HCT116 (cell line): Measurements from ENCODE around the gene GALNT13. TPM values are rescaled to one million over a fixed set of nuclear protein-coding genes. Genes with fewer than 3 reads are reported as not detected.

Source experiments
- ATAC-seq: fragments of 200-7000 bp; cut with Tn5 transposase; 2 replicates; pipeline ENCODE4 v1.9.1; 2020; ENCODE audit warnings: mild to moderate bottlenecking, moderate library complexity
- BruUV-seq: library from RNA; stranded (reverse); fragments of 400-500 nt; replicated peaks from 2 replicates; lab custom pipeline; 2021; lab: Mats Ljungman, UMichigan
- CTCF ChIA-PET: fragments of 300-600 bp; sonication (Branson Sonifier 250); formaldehyde crosslinking; loops from one replicate; lab custom pipeline; 2021; ENCODE audit warnings: antibody characterized with exemption; lab: Charles Lee
- POLR2A ChIA-PET: fragments of 300-600, 350-600 bp; sonication (Branson Sonifier 250); formaldehyde crosslinking; loops from one replicate; lab custom pipeline; 2021; ENCODE audit warnings: antibody characterized with exemption; lab: Charles Lee
- RAD21 ChIA-PET, 2 experiments: fragments of 300-600 bp; sonication (Branson Sonifier 250); formaldehyde crosslinking; loops; one replicate each; lab custom pipeline; 2023; ENCODE audit warnings: low total read pairs in 2 of 2; ENCODE audit not compliant: uncharacterized antibody in 2 of 2, unreplicated experiment in 2 of 2, low non-redundant PET in 1 of 2; lab: Charles Lee
- DNase-seq: peaks from one replicate; pipeline ENCODE4 v3.0.0-alpha.2; 2010; ENCODE audit warnings: low read depth, low spot score
- H2AFZ ChIP-seq: fragments of 200-600 bp; shearing (Covaris generic), sonication (generic); 2 replicates; pipeline ENCODE4 v1.6.1; 2017; ENCODE audit warnings: low read depth, mixed run types, mixed read lengths, antibody characterized with exemption, low read length; ENCODE audit not compliant: poor library complexity, severe bottlenecking
- H3K27ac ChIP-seq: 2 replicates; pipeline ENCODE4 v1.5.1; 2012; ENCODE audit warnings: low read depth, low read length
- H3K27me3 ChIP-seq: fragments of 200-600 bp; sonication (generic); 2 replicates; pipeline ENCODE4 v1.6.1; 2016; ENCODE audit warnings: mixed run types, low read length, mixed read lengths; ENCODE audit not compliant: insufficient read depth
- H3K36me3 ChIP-seq, 2 experiments: fragments of 200-500 bp in 1 of 2; fragments of 200-600 bp in 1 of 2; sonication (Bioruptor generic) in 1 of 2; sonication (generic) in 1 of 2; 2 replicates each; pipeline versions ENCODE4 v1.5.1 to v1.6.1; 2014 to 2016; ENCODE audit warnings: low read length in 2 of 2, inconsistent platforms in 1 of 2, mixed read lengths in 1 of 2, mixed run types in 1 of 2; ENCODE audit not compliant: insufficient read depth in 2 of 2, control insufficient read depth in 1 of 2
- H3K4me1 ChIP-seq, 2 experiments: fragments of 200-600 bp in 1 of 2; sonication (generic) in 1 of 2; 2 replicates each; pipeline versions ENCODE4 v1.5.1 to v1.6.1; 2012 to 2017; ENCODE audit warnings: low read length in 2 of 2, inconsistent platforms in 1 of 2, mild to moderate bottlenecking in 1 of 2, mixed read lengths in 1 of 2, mixed run types in 1 of 2, moderate library complexity in 1 of 2; ENCODE audit not compliant: insufficient read depth in 2 of 2, control insufficient read depth in 1 of 2
- H3K4me2 ChIP-seq: fragments of 200-600 bp; sonication (generic); 2 replicates; pipeline ENCODE4 v1.6.1; 2017; ENCODE audit warnings: mixed run types, low read length, mixed read lengths
- H3K4me3 ChIP-seq, 2 experiments: fragments of 200-600 bp in 1 of 2; sonication (generic) in 1 of 2; replicated peaks in 1 of 2; 2 replicates each; pipeline ENCODE4 v1.5.1; 2011 to 2016; ENCODE audit warnings: low read length in 2 of 2, control low read depth in 1 of 2, low read depth in 1 of 2, mild to moderate bottlenecking in 1 of 2, mixed read lengths in 1 of 2, mixed run types in 1 of 2
- H3K79me2 ChIP-seq: fragments of 200-600 bp; sonication (generic); 2 replicates; pipeline ENCODE4 v1.6.1; 2017; ENCODE audit warnings: mild to moderate bottlenecking, mixed run types, low read length, moderate library complexity, mixed read lengths; ENCODE audit not compliant: insufficient read depth
- H3K9ac ChIP-seq: fragments of 200-600 bp; sonication (generic); 2 replicates; pipeline ENCODE4 v1.6.1; 2016; ENCODE audit warnings: low read length, mixed read lengths
- H3K9me2 ChIP-seq: fragments of 200-600 bp; sonication (generic), shearing (Covaris generic); 2 replicates; pipeline ENCODE4 v1.6.1; 2017; ENCODE audit warnings: mixed run types, mild to moderate bottlenecking, moderate library complexity; ENCODE audit not compliant: insufficient read depth
- H3K9me3 ChIP-seq, 2 experiments: fragments of 200-500 bp in 1 of 2; fragments of 200-600 bp in 1 of 2; sonication (Bioruptor generic) in 1 of 2; sonication (generic) in 1 of 2; 2 replicates each; pipeline ENCODE4 v1.6.1; 2014 to 2017; ENCODE audit warnings: low read length in 2 of 2, mixed read lengths in 2 of 2, inconsistent platforms in 1 of 2, low read depth in 1 of 2, mild to moderate bottlenecking in 1 of 2, mixed run types in 1 of 2, moderate library complexity in 1 of 2; ENCODE audit not compliant: control insufficient read depth in 1 of 2, insufficient read depth in 1 of 2
- H4K20me1 ChIP-seq: fragments of 200-600 bp; sonication (generic), shearing (Covaris generic); 2 replicates; pipeline ENCODE4 v1.6.1; 2017; ENCODE audit warnings: mixed run types, mild to moderate bottlenecking, moderate library complexity; ENCODE audit not compliant: insufficient read depth
- CBX3 ChIP-seq: IDR thresholded peaks from 2 replicates; pipeline ENCODE4 v1.6.1; 2012; ENCODE audit warnings: low read depth
- EZH2phosphoT487 ChIP-seq: fragments of 200-600 bp; IDR thresholded peaks from 2 replicates; pipeline ENCODE4 v1.6.1; 2018; ENCODE audit warnings: antibody characterized with exemption, borderline replicate concordance
- POLR2A ChIP-seq: IDR thresholded peaks from 2 replicates; pipeline ENCODE4 v1.7.0; 2011; ENCODE audit warnings: borderline replicate concordance; ENCODE audit not compliant: insufficient read depth, insufficient read length; ENCODE audit errors: extremely low read depth
- SIN3A ChIP-seq: IDR thresholded peaks from 2 replicates; pipeline ENCODE4 v1.6.1; 2012; ENCODE audit warnings: low read depth
- SRF ChIP-seq: IDR thresholded peaks from 2 replicates; pipeline ENCODE4 v1.6.1; 2012; ENCODE audit warnings: low read depth
- ZFX ChIP-seq: fragments of 450-650 bp; IDR thresholded peaks from 2 replicates; pipeline ENCODE4 v1.6.1; 2017
- intact Hi-C: fragments of 100-400 bp; cut with micrococcal nuclease; formaldehyde crosslinking; loops from 2 replicates; pipeline ENCODE4 v1.10.0; 2022
- total RNA-seq: library from RNA; stranded (reverse); gene quantifications from one replicate; pipeline ENCODE4 v1.2.1, GENCODE V29; 2021; ENCODE audit not compliant: unreplicated experiment
- TF ChIP-seq, protein P1 (sequence below): IDR thresholded peaks from 2 replicates; pipeline ENCODE4 v1.6.1; 2012
- TF ChIP-seq, protein P2 (sequence below), 3 experiments: fragments of 200-600 bp in 1 of 3; sonication (generic) in 1 of 3; IDR thresholded peaks in 2 of 3; conservative IDR thresholded peaks in 1 of 3; 2 replicates each; pipeline ENCODE4 v1.5.1; 2012 to 2017; ENCODE audit warnings: low read depth in 2 of 3, low read length in 2 of 3, antibody characterized with exemption in 1 of 3, borderline replicate concordance in 1 of 3, control low read depth in 1 of 3, mild to moderate bottlenecking in 1 of 3, mixed read lengths in 1 of 3, mixed run types in 1 of 3, moderate library complexity in 1 of 3; ENCODE audit not compliant: insufficient read depth in 1 of 3
- TF ChIP-seq, protein P3 (sequence below): IDR thresholded peaks from 2 replicates; pipeline ENCODE4 v1.6.1; 2011; ENCODE audit warnings: mild to moderate bottlenecking, low read length, moderate library complexity; ENCODE audit not compliant: insufficient replicate concordance; ENCODE audit errors: extremely low read depth

GALNT13 gene
- total RNA-seq, 1 experiment from 2014 or later, result 0.44 TPM

GRCh38 chr2:154291927-154292326 is 420.2 kb downstream of the GALNT13 start (continued):
- TF ChIP-seq, protein P1, sequence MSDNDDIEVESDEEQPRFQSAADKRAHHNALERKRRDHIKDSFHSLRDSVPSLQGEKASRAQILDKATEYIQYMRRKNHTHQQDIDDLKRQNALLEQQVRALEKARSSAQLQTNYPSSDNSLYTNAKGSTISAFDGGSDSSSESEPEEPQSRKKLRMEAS, result no peak
- TF ChIP-seq SRF (no peak), EZH2phosphoT487 (no peak), ZFX (no peak)
- TF ChIP-seq, all 23 proteins: peak for 0

DNA sequence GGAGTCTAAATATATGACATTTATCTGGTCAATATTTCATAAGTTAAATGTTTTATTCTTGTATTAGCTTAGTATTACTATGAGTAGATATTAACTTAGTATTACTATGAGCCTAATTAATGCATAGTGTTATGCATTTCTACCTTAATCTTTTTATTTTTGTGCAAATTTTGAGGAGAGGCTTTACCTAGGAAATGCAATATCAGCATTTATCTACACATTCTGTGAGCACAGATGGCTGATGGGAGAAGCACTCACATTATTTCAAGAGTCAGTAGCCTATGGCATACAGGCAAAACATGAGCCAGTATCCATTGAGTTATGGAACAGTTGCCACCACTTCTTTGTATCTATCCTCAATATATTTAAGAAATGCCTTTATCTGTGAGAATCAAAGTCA is 422.1 kb downstream of the GALNT13 start:
- ATAC-seq (no peak), DNase-seq (no peak)
- RAD21 ChIA-PET, result no interaction called here
- Histone ChIP-seq H3K27me3 (no peaks in the 10 kb centered on the region), H3K36me3 (no peaks in the 10 kb centered on the region), H2AFZ (no peak overlapping the region), H3K9me2 (no peaks in the 10 kb centered on the region), H3K4me1 (no peaks in the 10 kb centered on the region), H3K9me3 (no peaks in the 10 kb centered on the region), H3K9ac (no peak overlapping the region), H3K4me2 (no peak overlapping the region), H3K4me3 (no peak overlapping the region), H4K20me1 (no peaks in the 10 kb centered on the region), H3K79me2 (no peaks in the 10 kb centered on the region), H3K27ac (no peak overlapping the region)
- intact Hi-C loops, result no loop called here
- POLR2A ChIA-PET, result no interaction called here
- TF ChIP-seq POLR2A, result no peak
- TF ChIP-seq, protein P2, sequence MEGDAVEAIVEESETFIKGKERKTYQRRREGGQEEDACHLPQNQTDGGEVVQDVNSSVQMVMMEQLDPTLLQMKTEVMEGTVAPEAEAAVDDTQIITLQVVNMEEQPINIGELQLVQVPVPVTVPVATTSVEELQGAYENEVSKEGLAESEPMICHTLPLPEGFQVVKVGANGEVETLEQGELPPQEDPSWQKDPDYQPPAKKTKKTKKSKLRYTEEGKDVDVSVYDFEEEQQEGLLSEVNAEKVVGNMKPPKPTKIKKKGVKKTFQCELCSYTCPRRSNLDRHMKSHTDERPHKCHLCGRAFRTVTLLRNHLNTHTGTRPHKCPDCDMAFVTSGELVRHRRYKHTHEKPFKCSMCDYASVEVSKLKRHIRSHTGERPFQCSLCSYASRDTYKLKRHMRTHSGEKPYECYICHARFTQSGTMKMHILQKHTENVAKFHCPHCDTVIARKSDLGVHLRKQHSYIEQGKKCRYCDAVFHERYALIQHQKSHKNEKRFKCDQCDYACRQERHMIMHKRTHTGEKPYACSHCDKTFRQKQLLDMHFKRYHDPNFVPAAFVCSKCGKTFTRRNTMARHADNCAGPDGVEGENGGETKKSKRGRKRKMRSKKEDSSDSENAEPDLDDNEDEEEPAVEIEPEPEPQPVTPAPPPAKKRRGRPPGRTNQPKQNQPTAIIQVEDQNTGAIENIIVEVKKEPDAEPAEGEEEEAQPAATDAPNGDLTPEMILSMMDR (IDR thresholded peaks at IDR 0.05 in 2 of 3, conservative IDR thresholded peaks at IDR 0.05 in 1 of 3; ENCODE audit: borderline replicate concordance in 1 of 3, insufficient read depth in 1 of 3, low read depth in 2 of 3, low read length in 2 of 3), result no peak
- no peak for TF ChIP-seq SIN3A
- TF ChIP-seq, protein P3, sequence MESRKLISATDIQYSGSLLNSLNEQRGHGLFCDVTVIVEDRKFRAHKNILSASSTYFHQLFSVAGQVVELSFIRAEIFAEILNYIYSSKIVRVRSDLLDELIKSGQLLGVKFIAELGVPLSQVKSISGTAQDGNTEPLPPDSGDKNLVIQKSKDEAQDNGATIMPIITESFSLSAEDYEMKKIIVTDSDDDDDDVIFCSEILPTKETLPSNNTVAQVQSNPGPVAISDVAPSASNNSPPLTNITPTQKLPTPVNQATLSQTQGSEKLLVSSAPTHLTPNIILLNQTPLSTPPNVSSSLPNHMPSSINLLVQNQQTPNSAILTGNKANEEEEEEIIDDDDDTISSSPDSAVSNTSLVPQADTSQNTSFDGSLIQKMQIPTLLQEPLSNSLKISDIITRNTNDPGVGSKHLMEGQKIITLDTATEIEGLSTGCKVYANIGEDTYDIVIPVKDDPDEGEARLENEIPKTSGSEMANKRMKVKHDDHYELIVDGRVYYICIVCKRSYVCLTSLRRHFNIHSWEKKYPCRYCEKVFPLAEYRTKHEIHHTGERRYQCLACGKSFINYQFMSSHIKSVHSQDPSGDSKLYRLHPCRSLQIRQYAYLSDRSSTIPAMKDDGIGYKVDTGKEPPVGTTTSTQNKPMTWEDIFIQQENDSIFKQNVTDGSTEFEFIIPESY, result no peak
- TF ChIP-seq CBX3, result no peak
- no TSS peak for BruUV-seq
- CTCF ChIA-PET, result no interaction called here
